Esophagus muscularis mucosa (tissue), 4 donors: Measurements from ENCODE around the gene CAMKV. TPM values are rescaled to one million over a fixed set of nuclear protein-coding genes. Genes with fewer than 3 reads are reported as not detected.

Experiments
- DNase-seq: peaks from one replicate; pipeline ENCODE4 v3.0.0-alpha.2; 2017; ENCODE audit errors: extremely low spot score
- H3K27ac ChIP-seq, 4 donors: fragments of 200-600 bp; sonication (generic); replicated peaks in 1 of 4; 1 replicate in 3 of 4; 2 replicates in 1 of 4; pipeline ENCODE4 v1.5.1; 2016 to 2019; ENCODE audit warnings: mild to moderate bottlenecking in 1 of 4
- H3K27me3 ChIP-seq, 4 donors: fragments of 200-600 bp; sonication (generic); one replicate each; pipeline versions ENCODE4 v1.5.1 to v1.6.0; 2016 to 2019
- H3K36me3 ChIP-seq, 4 donors: fragments of 200-600 bp; sonication (generic); one replicate each; pipeline ENCODE4 v1.5.1; 2016 to 2019
- H3K4me1 ChIP-seq, 4 donors: fragments of 200-600 bp; sonication (generic); one replicate each; pipeline ENCODE4 v1.5.1; 2016 to 2019
- H3K4me3 ChIP-seq, 4 donors: fragments of 200-600 bp; sonication (generic); 1 replicate in 2 of 4; 2 replicates in 2 of 4; pipeline ENCODE4 v1.5.1; 2016 to 2019; ENCODE audit warnings: mild to moderate bottlenecking in 4 of 4, moderate library complexity in 1 of 4
- H3K9me3 ChIP-seq, 4 donors: fragments of 200-600 bp; sonication (generic); 1 replicate in 3 of 4; 2 replicates in 1 of 4; pipeline ENCODE4 v1.5.1; 2016 to 2019
- EP300 ChIP-seq: sonication (generic); formaldehyde crosslinking; IDR thresholded peaks from one replicate; pipeline ENCODE4 v1.6.1; 2017; ENCODE audit warnings: antibody characterized with exemption
- POLR2A ChIP-seq: fragments of 450-650 bp; IDR thresholded peaks from one replicate; pipeline ENCODE4 v1.6.1; 2017; ENCODE audit warnings: antibody characterized with exemption, moderate library complexity, mild to moderate bottlenecking, low read depth
- POLR2AphosphoS5 ChIP-seq, 2 donors: sonication (generic); formaldehyde crosslinking; IDR thresholded peaks; one replicate each; pipeline ENCODE4 v1.6.1; 2017; ENCODE audit warnings: antibody characterized with exemption in 2 of 2
- WGBS: methylation state at CpG from one replicate; pipeline ENCODE4 v1.1.5; 2018; 5-methylcytosine and 5-hydroxymethylcytosine counted together
- intact Hi-C: fragments of 100-400 bp; cut with DNase I; formaldehyde crosslinking; loops from one replicate; pipeline ENCODE4 v1.15.1; 2023
- total RNA-seq, 4 donors: library from RNA; depleted of rRNA; stranded (reverse); fragments of >200 nt; gene quantifications; one replicate each; pipeline versions ENCODE4 v1.1.0 to v1.2.1, GENCODE V29; 2016
- TF ChIP-seq, protein P1 (sequence below), 3 experiments: fragments of 200-600 bp in 2 of 3; fragments of 450-650 bp in 1 of 3; sonication (generic) in 2 of 3; IDR thresholded peaks; one replicate each; pipeline ENCODE4 v1.5.1; 2017 to 2019; ENCODE audit warnings: antibody characterized with exemption in 3 of 3, mild to moderate bottlenecking in 2 of 3, moderate library complexity in 1 of 3

Gene CAMKV
- total RNA-seq, 4 donors from 2014 or later, result 0.13 TPM; not detected in 3

DNA sequence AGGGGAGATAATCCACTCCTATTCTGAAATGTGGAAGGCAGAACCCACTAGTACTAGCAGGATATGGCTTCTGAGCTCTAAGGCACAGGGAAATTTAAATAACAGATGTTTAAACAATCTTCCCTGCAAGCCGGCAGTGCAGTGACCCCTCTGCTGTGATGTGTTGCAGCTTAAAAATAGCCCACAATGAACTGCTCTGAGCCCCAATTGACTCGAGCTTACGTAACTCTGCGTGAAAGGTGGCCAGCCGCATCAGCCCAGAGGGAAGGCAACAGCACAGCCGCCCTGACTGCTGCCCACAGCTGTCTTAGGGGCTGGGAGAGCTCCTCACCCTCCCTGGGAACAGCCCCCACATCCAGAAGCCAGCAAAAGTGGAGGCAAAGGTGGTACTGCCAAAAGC lies 12.5 kb upstream of the CAMKV start:
- TF ChIP-seq POLR2AphosphoS5 (IDR thresholded peaks at IDR 0.05) (peak in 1 of 2 donors; percentile 33), POLR2A (no peak)
- Histone ChIP-seq H3K27me3 (no peaks in the 10 kb centered on the region), H3K36me3 (no peaks in the 10 kb centered on the region), H3K27ac (peak overlapping the region in 2 of 4 donors; percentile 35 to 39), H3K4me3 (no peak overlapping the region), H3K4me1 (peaks cover 19 to 24% (median 23%) of the 10 kb centered on the region in 4 donors), H3K9me3 (no peaks in the 10 kb centered on the region)
- WGBS, result 3% methylated on average over 6 of the region's 6 CpGs
- intact Hi-C loops, result no loop called here
- no peak for DNase-seq

GRCh38 chr3:49880581-49881315 lies 11.0 kb upstream of the CAMKV start:
- H3K36me3 ChIP-seq, result no peaks in the 10 kb centered on the region
- no peak for DNase-seq
- TF ChIP-seq EP300, result no peak
- no peak for TF ChIP-seq POLR2AphosphoS5 (IDR thresholded peaks at IDR 0.05)
- no peak for TF ChIP-seq POLR2A
- TF ChIP-seq, protein P1, sequence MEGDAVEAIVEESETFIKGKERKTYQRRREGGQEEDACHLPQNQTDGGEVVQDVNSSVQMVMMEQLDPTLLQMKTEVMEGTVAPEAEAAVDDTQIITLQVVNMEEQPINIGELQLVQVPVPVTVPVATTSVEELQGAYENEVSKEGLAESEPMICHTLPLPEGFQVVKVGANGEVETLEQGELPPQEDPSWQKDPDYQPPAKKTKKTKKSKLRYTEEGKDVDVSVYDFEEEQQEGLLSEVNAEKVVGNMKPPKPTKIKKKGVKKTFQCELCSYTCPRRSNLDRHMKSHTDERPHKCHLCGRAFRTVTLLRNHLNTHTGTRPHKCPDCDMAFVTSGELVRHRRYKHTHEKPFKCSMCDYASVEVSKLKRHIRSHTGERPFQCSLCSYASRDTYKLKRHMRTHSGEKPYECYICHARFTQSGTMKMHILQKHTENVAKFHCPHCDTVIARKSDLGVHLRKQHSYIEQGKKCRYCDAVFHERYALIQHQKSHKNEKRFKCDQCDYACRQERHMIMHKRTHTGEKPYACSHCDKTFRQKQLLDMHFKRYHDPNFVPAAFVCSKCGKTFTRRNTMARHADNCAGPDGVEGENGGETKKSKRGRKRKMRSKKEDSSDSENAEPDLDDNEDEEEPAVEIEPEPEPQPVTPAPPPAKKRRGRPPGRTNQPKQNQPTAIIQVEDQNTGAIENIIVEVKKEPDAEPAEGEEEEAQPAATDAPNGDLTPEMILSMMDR (IDR thresholded peaks at IDR 0.05), result no peak
- H3K4me1 ChIP-seq, result peaks cover 19 to 24% (median 23%) of the 10 kb centered on the region in 4 donors
- H3K4me3 ChIP-seq, result no peak overlapping the region
- H3K27ac ChIP-seq, result no peak overlapping the region
- 35% methylated on average over 3 of the region's 6 CpGs for WGBS
- intact Hi-C loops, result no loop called here
- H3K9me3 ChIP-seq, result no peaks in the 10 kb centered on the region
- no peaks in the 10 kb centered on the region for H3K27me3 ChIP-seq

DNA sequence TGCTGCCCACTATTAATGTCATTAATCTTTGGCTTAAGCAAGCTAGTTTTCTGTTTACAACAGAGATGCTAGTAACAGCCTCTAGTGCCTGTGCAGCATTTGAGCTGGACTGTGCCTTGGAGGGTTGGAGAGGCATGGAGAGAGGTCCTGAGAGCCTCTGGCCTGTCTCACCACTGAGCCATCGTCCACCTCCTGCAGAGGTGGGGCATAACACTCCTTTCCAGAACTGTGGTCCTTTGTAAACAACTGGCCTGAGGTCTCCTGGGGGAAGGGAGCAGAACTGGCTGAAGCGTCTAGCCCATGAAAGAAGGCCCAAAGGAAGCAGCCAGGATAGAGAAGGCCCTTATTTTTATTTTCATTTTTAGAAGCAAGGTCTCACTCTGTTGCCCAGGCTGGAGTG lies 10.0 kb upstream of the CAMKV start:
- H3K27ac ChIP-seq, result no peak overlapping the region
- intact Hi-C loops, result no loop called here
- H3K9me3 ChIP-seq, result no peaks in the 10 kb centered on the region
- no peak overlapping the region for H3K4me3 ChIP-seq
- H3K4me1 ChIP-seq, result peaks cover 19 to 24% (median 23%) of the 10 kb centered on the region in 4 donors
- no peak for DNase-seq
- no peaks in the 10 kb centered on the region for H3K36me3 ChIP-seq
- TF ChIP-seq POLR2A (no peak), POLR2AphosphoS5 (IDR thresholded peaks at IDR 0.05) (no peak)
- TF ChIP-seq, protein P1 (IDR thresholded peaks at IDR 0.05), result no peak
- no peaks in the 10 kb centered on the region for H3K27me3 ChIP-seq
- WGBS, result 46% methylated on average over 2 of the region's 2 CpGs

GRCh38 chr3:49878686-49879085 lies 9.0 kb upstream of the CAMKV start:
- H3K36me3 ChIP-seq, result no peaks in the 10 kb centered on the region
- TF ChIP-seq POLR2AphosphoS5 (IDR thresholded peaks at IDR 0.05) (no peak), EP300 (no peak), POLR2A (no peak)
- TF ChIP-seq, protein P1 (IDR thresholded peaks at IDR 0.05), result no peak
- H3K4me1 ChIP-seq, result peaks cover 19 to 24% (median 23%) of the 10 kb centered on the region in 4 donors
- no peaks in the 10 kb centered on the region for H3K27me3 ChIP-seq
- no peak overlapping the region for H3K27ac ChIP-seq
- intact Hi-C loops, result no loop called here
- DNase-seq, result no peak
- no peaks in the 10 kb centered on the region for H3K9me3 ChIP-seq
- no peak overlapping the region for H3K4me3 ChIP-seq

GRCh38 chr3:49877716-49878115 lies 8.0 kb upstream of the CAMKV start:
- Histone ChIP-seq H3K4me1 (peaks cover 19 to 24% (median 22%) of the 10 kb centered on the region in 4 donors), H3K27me3 (no peaks in the 10 kb centered on the region), H3K36me3 (no peaks in the 10 kb centered on the region), H3K27ac (no peak overlapping the region), H3K9me3 (no peaks in the 10 kb centered on the region), H3K4me3 (no peak overlapping the region)
- no peak for DNase-seq
- 72% methylated on average over 2 of the region's 2 CpGs for WGBS
- TF ChIP-seq POLR2A, result no peak
- TF ChIP-seq, protein P1 (IDR thresholded peaks at IDR 0.05), result no peak
- TF ChIP-seq EP300, result no peak
- no peak for TF ChIP-seq POLR2AphosphoS5 (IDR thresholded peaks at IDR 0.05)
- intact Hi-C loops, result no loop called here
